ENCODE data around the gene ASIC2. TPM values are rescaled to one million over a fixed set of nuclear protein-coding genes. Genes with fewer than 3 reads are reported as not detected.

The ASIC2 gene
- total and polyA plus RNA-seq, 4 donors: 0.10 to 0.18 TPM; not detected in 2

GRCh38 chr17:33200587-33200986 is 92.5 kb downstream of the ASIC2 start:
- Histone ChIP-seq H3K36me3 (ENCODE audit: control insufficient read depth in 1 of 2, insufficient read depth in 2 of 2, low read length in 1 of 2) (no peaks in the 10 kb centered on the region), H3K27ac (ENCODE audit: low read depth in 1 of 2, low read length in 2 of 2) (no peak overlapping the region), H3K4me1 (ENCODE audit: control insufficient read depth in 1 of 2, insufficient read depth in 2 of 2, low read length in 2 of 2) (no peaks in the 10 kb centered on the region), H3K9me3 (ENCODE audit: control insufficient read depth, low read length) (no peaks in the 10 kb centered on the region), H3K27me3 (ENCODE audit: control insufficient read depth in 1 of 2, insufficient read depth in 2 of 2, low read length in 1 of 2) (no peaks in the 10 kb centered on the region), H3K4me3 (ENCODE audit: low read length in 2 of 2) (no peak overlapping the region)
- DNase-seq (no peak), ATAC-seq (ENCODE audit: low FRiP score) (no peak)
- intact Hi-C loops (cut with DNase I): no loop called here
- WGBS, 2 donors: 33 to 59% methylated on average over 1 of the region's 1 CpG

GRCh38 chr17:33199571-33200510 is 93.3 kb downstream of the ASIC2 start:
- H3K27ac ChIP-seq (ENCODE audit: low read depth in 1 of 2, low read length in 2 of 2): no peak overlapping the region
- DNase-seq: no peak
- intact Hi-C loops (cut with DNase I): no loop called here
- H3K9me3 ChIP-seq (ENCODE audit: control insufficient read depth, low read length): no peaks in the 10 kb centered on the region
- no peak for ATAC-seq (ENCODE audit: low FRiP score)
- WGBS, 2 donors: 49 to 51% methylated on average over 12 of the region's 12 CpGs
- H3K4me1 ChIP-seq (ENCODE audit: control insufficient read depth in 1 of 2, insufficient read depth in 2 of 2, low read length in 2 of 2): no peaks in the 10 kb centered on the region
- no peak overlapping the region for H3K4me3 ChIP-seq (ENCODE audit: low read length in 2 of 2)
- no peaks in the 10 kb centered on the region for H3K27me3 ChIP-seq (ENCODE audit: control insufficient read depth in 1 of 2, insufficient read depth in 2 of 2, low read length in 1 of 2)
- H3K36me3 ChIP-seq (ENCODE audit: control insufficient read depth in 1 of 2, insufficient read depth in 2 of 2, low read length in 1 of 2): no peaks in the 10 kb centered on the region

- H3K4me3 ChIP-seq (ENCODE audit: low read length in 2 of 2): no peak overlapping the region
- DNase-seq (no peak), ATAC-seq (ENCODE audit: low FRiP score) (no peak)
- intact Hi-C loops (cut with DNase I): no loop called here
- H3K36me3 ChIP-seq (ENCODE audit: control insufficient read depth in 1 of 2, insufficient read depth in 2 of 2, low read length in 1 of 2): no peaks in the 10 kb centered on the region
- no peaks in the 10 kb centered on the region for H3K27me3 ChIP-seq (ENCODE audit: control insufficient read depth in 1 of 2, insufficient read depth in 2 of 2, low read length in 1 of 2)
- no peaks in the 10 kb centered on the region for H3K4me1 ChIP-seq (ENCODE audit: control insufficient read depth in 1 of 2, insufficient read depth in 2 of 2, low read length in 2 of 2)
- WGBS, 2 donors: 74 to 83% methylated on average over 5 of the region's 5 CpGs
- no peak overlapping the region for H3K27ac ChIP-seq (ENCODE audit: low read depth in 1 of 2, low read length in 2 of 2)
- H3K9me3 ChIP-seq (ENCODE audit: control insufficient read depth, low read length): no peaks in the 10 kb centered on the region
Measured at GRCh38 chr17:33198954-33199353, 94.1 kb downstream of the ASIC2 start.

- no peak overlapping the region for H3K4me3 ChIP-seq (ENCODE audit: low read length in 2 of 2)
- 94 to 96% methylated on average over 2 of the region's 2 CpGs for WGBS, 2 donors
- H3K4me1 ChIP-seq (ENCODE audit: control insufficient read depth in 1 of 2, insufficient read depth in 2 of 2, low read length in 2 of 2): no peaks in the 10 kb centered on the region
- intact Hi-C loops (cut with DNase I): no loop called here
- ATAC-seq (ENCODE audit: low FRiP score) (no peak), DNase-seq (no peak)
- no peak overlapping the region for H3K27ac ChIP-seq (ENCODE audit: low read depth in 1 of 2, low read length in 2 of 2)
- H3K36me3 ChIP-seq (ENCODE audit: control insufficient read depth in 1 of 2, insufficient read depth in 2 of 2, low read length in 1 of 2): no peaks in the 10 kb centered on the region
- H3K9me3 ChIP-seq (ENCODE audit: control insufficient read depth, low read length): no peaks in the 10 kb centered on the region
- no peaks in the 10 kb centered on the region for H3K27me3 ChIP-seq (ENCODE audit: control insufficient read depth in 1 of 2, insufficient read depth in 2 of 2, low read length in 1 of 2)
Measured at GRCh38 chr17:33197342-33197741, 95.8 kb downstream of the ASIC2 start.

GRCh38 chr17:33196883-33197282 is 96.2 kb downstream of the ASIC2 start:
- Histone ChIP-seq H3K4me1 (ENCODE audit: control insufficient read depth in 1 of 2, insufficient read depth in 2 of 2, low read length in 2 of 2) (no peaks in the 10 kb centered on the region), H3K4me3 (ENCODE audit: low read length in 2 of 2) (no peak overlapping the region), H3K36me3 (ENCODE audit: control insufficient read depth in 1 of 2, insufficient read depth in 2 of 2, low read length in 1 of 2) (no peaks in the 10 kb centered on the region), H3K9me3 (ENCODE audit: control insufficient read depth, low read length) (no peaks in the 10 kb centered on the region), H3K27me3 (ENCODE audit: control insufficient read depth in 1 of 2, insufficient read depth in 2 of 2, low read length in 1 of 2) (no peaks in the 10 kb centered on the region), H3K27ac (ENCODE audit: low read depth in 1 of 2, low read length in 2 of 2) (no peak overlapping the region)
- 76 to 83% methylated on average over 2 of the region's 2 CpGs for WGBS, 2 donors
- intact Hi-C loops (cut with DNase I): no loop called here
- DNase-seq: no peak
- ATAC-seq (ENCODE audit: low FRiP score): no peak

- no peak for DNase-seq
- Histone ChIP-seq H3K27me3 (ENCODE audit: control insufficient read depth in 1 of 2, insufficient read depth in 2 of 2, low read length in 1 of 2) (no peaks in the 10 kb centered on the region), H3K9me3 (ENCODE audit: control insufficient read depth, low read length) (no peaks in the 10 kb centered on the region), H3K27ac (ENCODE audit: low read depth in 1 of 2, low read length in 2 of 2) (no peak overlapping the region), H3K4me1 (ENCODE audit: control insufficient read depth in 1 of 2, insufficient read depth in 2 of 2, low read length in 2 of 2) (no peaks in the 10 kb centered on the region), H3K4me3 (ENCODE audit: low read length in 2 of 2) (no peak overlapping the region), H3K36me3 (ENCODE audit: control insufficient read depth in 1 of 2, insufficient read depth in 2 of 2, low read length in 1 of 2) (no peaks in the 10 kb centered on the region)
- intact Hi-C loops (cut with DNase I): no loop called here
- ATAC-seq (ENCODE audit: low FRiP score): no peak
- 76% methylated on average over 9 of the region's 9 CpGs for WGBS, 2 donors
Measured at GRCh38 chr17:33192951-33193911, 99.9 kb downstream of the ASIC2 start.

- DNase-seq (no peak), ATAC-seq (ENCODE audit: low FRiP score) (no peak)
- no peak overlapping the region for H3K27ac ChIP-seq (ENCODE audit: low read depth in 1 of 2, low read length in 2 of 2)
- H3K27me3 ChIP-seq (ENCODE audit: control insufficient read depth in 1 of 2, insufficient read depth in 2 of 2, low read length in 1 of 2): no peaks in the 10 kb centered on the region
- no peak overlapping the region for H3K4me3 ChIP-seq (ENCODE audit: low read length in 2 of 2)
- peaks cover 0 to 4% of the 10 kb centered on the region in 2 donors for H3K4me1 ChIP-seq (ENCODE audit: control insufficient read depth in 1 of 2, insufficient read depth in 2 of 2, low read length in 2 of 2)
- no peaks in the 10 kb centered on the region for H3K9me3 ChIP-seq (ENCODE audit: control insufficient read depth, low read length)
- WGBS, 2 donors: 66 to 71% methylated on average over 4 of the region's 4 CpGs
- no peaks in the 10 kb centered on the region for H3K36me3 ChIP-seq (ENCODE audit: control insufficient read depth in 1 of 2, insufficient read depth in 2 of 2, low read length in 1 of 2)
- intact Hi-C loops (cut with DNase I): no loop called here
Measured at GRCh38 chr17:33183487-33184026, 109.5 kb downstream of the ASIC2 start.

- no peaks in the 10 kb centered on the region for H3K27me3 ChIP-seq (ENCODE audit: control insufficient read depth in 1 of 2, insufficient read depth in 2 of 2, low read length in 1 of 2)
- WGBS, 2 donors: 37 to 44% methylated on average over 4 of the region's 4 CpGs
- ATAC-seq (ENCODE audit: low FRiP score): no peak
Measured at GRCh38 chr17:33179151-33179550, 113.9 kb downstream of the ASIC2 start.

More at GRCh38 chr17:33179151-33179550, 113.9 kb downstream of the ASIC2 start:
- H3K27ac ChIP-seq (ENCODE audit: low read depth in 1 of 2, low read length in 2 of 2): no peak overlapping the region
- no peaks in the 10 kb centered on the region for H3K9me3 ChIP-seq (ENCODE audit: control insufficient read depth, low read length)
- no peak for DNase-seq
- H3K4me1 ChIP-seq (ENCODE audit: control insufficient read depth in 1 of 2, insufficient read depth in 2 of 2, low read length in 2 of 2): no peaks in the 10 kb centered on the region
- intact Hi-C loops (cut with DNase I): loop anchor here in 1 of 2 donors (10.0 kb wide), 1 partner anchor 106 kb away; no protein-coding TSS in a partner anchor
- no peak overlapping the region for H3K4me3 ChIP-seq (ENCODE audit: low read length in 2 of 2)
- H3K36me3 ChIP-seq (ENCODE audit: control insufficient read depth in 1 of 2, insufficient read depth in 2 of 2, low read length in 1 of 2): no peaks in the 10 kb centered on the region

All from aorta (tissue), 5 donors.